Keratinocyte (primary cell): ENCODE data around the gene SKIC2. TPM values are rescaled to one million over a fixed set of nuclear protein-coding genes. Genes with fewer than 3 reads are reported as not detected.
"Not testable (repeated sequence)": the region's sequence is repeated elsewhere in the genome, so short reads cannot be mapped to it uniquely, and the experiment has no call there.

Experiments used
- DNase-seq: peaks from one replicate; pipeline ENCODE4 v3.0.0-alpha.2; 2011; ENCODE audit warnings: low read depth, missing footprints, low spot score
- FAIRE-seq: peaks from 2 replicates; lab custom pipeline; 2011; peaks lifted over from hg19 to GRCh38; lab: Jason Lieb, UNC
- H2AFZ ChIP-seq: 2 replicates; pipeline ENCODE4 v1.6.0; 2012; ENCODE audit warnings: low read length, control low read depth, inconsistent platforms; ENCODE audit not compliant: control insufficient read depth
- H3K27ac ChIP-seq: 2 replicates; pipeline ENCODE4 v1.5.1; 2011; ENCODE audit warnings: low read length; ENCODE audit not compliant: control insufficient read depth, insufficient read depth
- H3K27me3 ChIP-seq: 3 replicates; pipeline ENCODE4 v1.6.0; 2011; ENCODE audit warnings: low read length; ENCODE audit not compliant: control insufficient read depth, insufficient read depth; ENCODE audit errors: extremely low read depth
- H3K36me3 ChIP-seq, 2 experiments: 2 replicates in 1 of 2; 3 replicates in 1 of 2; pipeline ENCODE4 v1.5.1; 2011; ENCODE audit warnings: low read length in 2 of 2, mild to moderate bottlenecking in 1 of 2; ENCODE audit not compliant: control insufficient read depth in 2 of 2, insufficient read depth in 2 of 2; ENCODE audit errors: extremely low read depth in 1 of 2
- H3K4me1 ChIP-seq: 3 replicates; pipeline ENCODE4 v1.5.1; 2011; ENCODE audit warnings: low read length; ENCODE audit not compliant: control insufficient read depth, insufficient read depth; ENCODE audit errors: extremely low read depth
- H3K4me2 ChIP-seq: 3 replicates; pipeline ENCODE4 v1.6.0; 2011; ENCODE audit warnings: low read depth, low read length; ENCODE audit not compliant: control insufficient read depth, insufficient read depth; ENCODE audit errors: extremely low read depth
- H3K4me3 ChIP-seq, 3 experiments: fragments of 200-600 bp in 1 of 3; sonication (generic) in 1 of 3; 2 replicates in 2 of 3; 3 replicates in 1 of 3; pipeline ENCODE4 v1.5.1; 2011 to 2016; ENCODE audit warnings: low read length in 3 of 3, mild to moderate bottlenecking in 3 of 3, control low read depth in 2 of 3, inconsistent platforms in 1 of 3, low read depth in 1 of 3, mixed read lengths in 1 of 3, mixed run types in 1 of 3, moderate library complexity in 1 of 3; ENCODE audit not compliant: control insufficient read depth in 2 of 3, insufficient read depth in 2 of 3; ENCODE audit errors: extremely low read depth in 1 of 3
- H3K79me2 ChIP-seq: 2 replicates; pipeline ENCODE4 v1.6.0; 2012; ENCODE audit warnings: low read length; ENCODE audit not compliant: control insufficient read depth, insufficient read depth
- H3K9ac ChIP-seq: 3 replicates; pipeline ENCODE4 v1.6.0; 2011; ENCODE audit warnings: low read length; ENCODE audit not compliant: control insufficient read depth, insufficient read depth; ENCODE audit errors: extremely low read depth
- H3K9me1 ChIP-seq: 3 replicates; pipeline ENCODE4 v1.6.0; 2011; ENCODE audit warnings: low read length; ENCODE audit not compliant: control insufficient read depth, insufficient read depth; ENCODE audit errors: extremely low read depth
- H3K9me3 ChIP-seq: 2 replicates; pipeline ENCODE4 v1.5.1; 2012; ENCODE audit warnings: low read depth, low read length; ENCODE audit not compliant: control insufficient read depth
- H4K20me1 ChIP-seq: 3 replicates; pipeline ENCODE4 v1.6.0; 2011; ENCODE audit warnings: low read length; ENCODE audit not compliant: control insufficient read depth, insufficient read depth; ENCODE audit errors: extremely low read depth
- CTCF ChIP-seq, 3 experiments: IDR thresholded peaks in 1 of 3; conservative IDR thresholded peaks in 1 of 3; optimal IDR thresholded peaks in 1 of 3; 2 replicates in 2 of 3; 3 replicates in 1 of 3; pipeline versions ENCODE3 to v1.5.1; 2011; ENCODE audit warnings: low read length in 3 of 3, mild to moderate bottlenecking in 3 of 3, moderate library complexity in 2 of 3, control low read depth in 1 of 3, inconsistent platforms in 1 of 3; ENCODE audit not compliant: insufficient read depth in 2 of 3; ENCODE audit errors: extremely low read depth in 1 of 3
- EZH2 ChIP-seq: IDR thresholded peaks from one replicate; pipeline ENCODE4 v1.6.1; 2012; ENCODE audit warnings: inconsistent platforms, mild to moderate bottlenecking, low read length, moderate library complexity
- dilution Hi-C: fragments of 300-500 bp; cut with MboI; formaldehyde crosslinking; loops from one replicate; pipeline ENCODE4 v1.7.0; 2020; ENCODE audit warnings: low sequenced_read_pairs; ENCODE audit not compliant: extremely low pct_ligation_motif_present
- polyA plus RNA-seq, 5 experiments: library from polyadenylated mRNA; depleted of rRNA in 3 of 5; stranded (reverse) in 3 of 5; stranded (forward) in 1 of 5; unstranded in 1 of 5; fragments of >200 nt; gene quantifications; 1 replicate in 1 of 5; 2 replicates in 3 of 5; 3 replicates in 1 of 5; pipeline versions ENCODE4 v1.2.1 to v1.2.3, GENCODE V29; 2011 to 2012; ENCODE audit warnings: missing spikeins in 2 of 5, low read depth in 1 of 5, low replicate concordance in 1 of 5

The SKIC2 gene
- polyA plus RNA-seq, 1 donor (not counting 4 experiments of a cell fraction or from before 2014, with no cell fraction given): 24.5 TPM

DNA sequence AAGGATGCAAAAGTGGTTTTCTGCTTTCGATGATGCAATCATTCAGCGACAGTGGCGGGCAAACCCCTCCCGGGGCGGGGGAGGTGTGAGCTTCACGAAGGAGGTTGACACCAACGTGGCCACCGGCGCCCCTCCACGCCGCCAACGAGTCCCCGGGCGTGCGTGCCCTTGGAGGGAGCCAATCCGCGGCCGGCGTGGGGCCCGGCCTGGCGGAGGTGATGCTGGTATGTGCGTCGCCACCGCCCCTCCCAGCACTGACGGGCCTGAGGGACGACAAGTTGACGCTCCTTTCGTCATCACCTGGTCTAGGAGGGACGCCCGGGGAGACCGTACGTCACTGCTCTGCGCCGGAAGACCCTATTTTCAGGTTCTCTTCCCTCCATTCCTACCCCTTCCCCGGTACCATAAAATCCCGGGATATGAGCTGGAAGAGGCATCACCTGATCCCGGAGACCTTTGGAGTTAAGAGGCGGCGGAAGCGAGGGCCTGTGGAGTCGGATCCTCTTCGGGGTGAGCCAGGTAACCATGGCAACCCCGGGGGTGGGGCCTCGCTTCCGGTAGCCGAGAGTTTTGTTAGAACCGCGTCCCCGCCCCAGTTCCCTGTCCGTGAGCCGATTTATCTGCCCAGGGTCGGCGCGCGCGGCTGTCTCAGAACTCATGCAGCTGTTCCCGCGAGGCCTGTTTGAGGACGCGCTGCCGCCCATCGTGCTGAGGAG, 13.2 kb downstream of the SKIC2 start, which contains the start of gene DXO:
Gene DXO, minus strand, starts transcription at position 146 of the 716 bp plus-strand sequence. CDS start 463 bp downstream, outside the sequence.
- H3K79me2 ChIP-seq: peaks cover 28% of the 10 kb centered on the region
- H3K27ac ChIP-seq: peak within 1 kb of the TSS; percentile 98
- FAIRE-seq (peak; percentile 29), DNase-seq (peak; percentile 95)
- peak within 1 kb of the TSS; percentile 72 to 95 (median 89) for H3K4me3 ChIP-seq
- dilution Hi-C loops: no loop called here
- peaks cover 6 to 21% of the 10 kb centered on the region in 2 experiments for H3K36me3 ChIP-seq
- peak within 1 kb of the TSS; percentile 92 for H2AFZ ChIP-seq
- no peaks in the 10 kb centered on the region for H4K20me1 ChIP-seq
- no peak for TF ChIP-seq EZH2
- TF ChIP-seq CTCF (optimal IDR thresholded peaks at IDR 0.05 in 1 of 3, IDR thresholded peaks at IDR 0.05 in 1 of 3, conservative IDR thresholded peaks at IDR 0.05 in 1 of 3; ENCODE audit: extremely low read depth in 1 of 3, insufficient read depth in 2 of 3, low read length in 3 of 3): no peak
- no peaks in the 10 kb centered on the region for H3K9me1 ChIP-seq
- peak within 1 kb of the TSS; percentile 88 for H3K4me2 ChIP-seq
- H3K9ac ChIP-seq: peak within 1 kb of the TSS; percentile 96
- H3K4me1 ChIP-seq: peaks cover 18% of the 10 kb centered on the region
- H3K27me3 ChIP-seq: no peaks in the 10 kb centered on the region
- no peaks in the 10 kb centered on the region for H3K9me3 ChIP-seq

- Histone ChIP-seq H3K4me3 (peak overlapping the region; percentile 72 to 95 (median 89)), H4K20me1 (no peaks in the 10 kb centered on the region), H3K4me1 (peaks cover 18% of the 10 kb centered on the region), H2AFZ (peak overlapping the region; percentile 92), H3K27me3 (no peaks in the 10 kb centered on the region), H3K9ac (peak overlapping the region; percentile 96), H3K79me2 (peaks cover 28% of the 10 kb centered on the region), H3K36me3 (peaks cover 3 to 15% of the 10 kb centered on the region in 2 experiments), H3K9me1 (no peaks in the 10 kb centered on the region), H3K27ac (peak overlapping the region; percentile 98), H3K9me3 (no peaks in the 10 kb centered on the region), H3K4me2 (peak overlapping the region; percentile 88)
- DNase-seq (peak; percentile 17), FAIRE-seq (no peak)
- TF ChIP-seq EZH2 (no peak), CTCF (optimal IDR thresholded peaks at IDR 0.05 in 1 of 3, IDR thresholded peaks at IDR 0.05 in 1 of 3, conservative IDR thresholded peaks at IDR 0.05 in 1 of 3; ENCODE audit: extremely low read depth in 1 of 3, insufficient read depth in 2 of 3, low read length in 3 of 3) (no peak)
- dilution Hi-C loops: no loop called here
Observed at GRCh38 chr6:31972709-31973350, 13.9 kb downstream of the SKIC2 start.

DNA sequence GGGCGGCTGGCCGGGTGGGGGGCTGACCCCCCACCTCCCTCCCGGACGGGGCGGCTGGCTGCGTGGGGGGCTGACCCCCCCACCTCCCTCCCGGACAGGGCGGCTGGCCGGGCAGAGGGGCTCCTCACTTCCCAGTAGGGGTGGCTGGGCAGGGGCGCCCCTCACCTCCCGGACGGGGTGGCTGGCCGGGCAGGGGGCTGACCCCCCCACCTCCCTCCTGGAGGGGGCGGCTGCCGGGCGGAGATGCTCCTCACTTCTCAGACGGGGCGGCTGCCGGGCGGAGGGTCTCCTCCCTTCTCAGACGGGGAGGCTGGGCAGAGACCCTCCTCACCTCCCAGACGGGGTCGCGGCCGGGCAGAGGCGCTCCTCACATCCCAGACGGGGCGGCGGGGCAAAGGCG, 17.1 kb downstream of the SKIC2 start:
- H3K27ac ChIP-seq: not testable (repeated sequence)

More for the DNA sequence above, 17.1 kb downstream of the SKIC2 start:
- H3K9me3 ChIP-seq, H3K27me3 ChIP-seq, FAIRE-seq, H3K36me3 ChIP-seq, dilution Hi-C loops, H3K9ac ChIP-seq, H3K4me3 ChIP-seq, H3K4me2 ChIP-seq, DNase-seq, H3K9me1 ChIP-seq, H4K20me1 ChIP-seq, H2AFZ ChIP-seq: not testable (repeated sequence)
- Histone ChIP-seq H3K4me1 (peaks cover 13% of the 10 kb centered on the region), H3K79me2 (peaks cover 19% of the 10 kb centered on the region)
